GM19099 (cell line): ENCODE data around the gene EIF1.

ENCODE experiments used
- POLR2A ChIP-seq: IDR thresholded peaks from 3 replicates; pipeline ENCODE4 v1.6.1; 2011; ENCODE audit warnings: low read depth; ENCODE audit not compliant: insufficient read length; ENCODE audit errors: extremely low read depth

The EIF1 gene

DNA sequence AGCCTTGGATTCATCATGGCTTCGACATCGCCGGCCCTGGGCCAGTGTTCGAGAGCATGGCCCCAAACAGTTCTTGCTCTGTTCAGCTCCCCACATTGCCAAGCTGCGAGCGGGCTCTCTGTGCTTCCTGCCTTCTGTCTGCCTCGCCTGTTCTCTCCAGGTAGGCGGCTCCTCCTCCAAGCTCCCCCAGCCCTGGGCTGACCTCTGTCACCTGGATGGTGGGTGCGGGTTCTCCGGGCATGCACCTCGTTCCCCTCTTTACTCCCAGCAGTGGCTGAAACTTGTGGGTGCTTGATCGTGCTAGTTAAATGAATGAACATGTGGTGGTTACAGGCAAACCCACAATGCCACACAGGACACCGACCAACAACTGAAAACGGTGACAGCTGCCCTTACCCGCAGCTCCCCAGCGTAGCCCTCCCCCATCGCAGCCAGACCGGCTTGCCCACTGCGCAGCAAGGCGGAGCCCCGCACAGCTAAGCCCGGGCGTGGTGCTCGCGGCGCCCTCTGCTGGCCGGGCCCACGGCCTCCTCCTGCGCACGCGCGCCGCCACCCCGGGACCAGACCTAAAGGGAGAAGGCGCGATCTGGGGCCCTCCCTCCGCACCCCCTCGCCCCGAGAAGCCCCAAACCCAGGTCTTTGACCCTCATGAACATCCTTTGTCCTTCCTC, 23.0 kb upstream of the EIF1 start:
- no peak for TF ChIP-seq POLR2A

DNA sequence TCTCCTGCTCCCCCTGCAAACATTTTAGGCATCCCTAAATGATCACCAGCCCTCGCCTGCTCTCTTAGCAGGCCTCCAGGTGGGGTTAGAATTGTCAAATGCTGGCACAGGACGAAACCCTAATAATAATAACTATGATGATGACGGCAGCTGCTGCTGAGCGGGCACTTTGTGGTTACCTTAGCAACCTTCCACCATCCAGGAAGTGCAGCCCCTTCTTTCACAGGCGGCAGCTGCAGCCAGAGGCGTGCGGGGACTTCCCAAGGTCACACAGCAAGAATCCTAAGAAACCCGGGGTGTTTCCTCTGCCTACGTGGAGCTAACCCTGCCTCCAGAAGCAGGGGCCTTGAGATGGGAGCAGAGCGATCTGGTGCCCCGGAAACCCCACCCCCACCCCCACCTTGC, 22.4 kb upstream of the EIF1 start:
- no peak for TF ChIP-seq POLR2A

DNA sequence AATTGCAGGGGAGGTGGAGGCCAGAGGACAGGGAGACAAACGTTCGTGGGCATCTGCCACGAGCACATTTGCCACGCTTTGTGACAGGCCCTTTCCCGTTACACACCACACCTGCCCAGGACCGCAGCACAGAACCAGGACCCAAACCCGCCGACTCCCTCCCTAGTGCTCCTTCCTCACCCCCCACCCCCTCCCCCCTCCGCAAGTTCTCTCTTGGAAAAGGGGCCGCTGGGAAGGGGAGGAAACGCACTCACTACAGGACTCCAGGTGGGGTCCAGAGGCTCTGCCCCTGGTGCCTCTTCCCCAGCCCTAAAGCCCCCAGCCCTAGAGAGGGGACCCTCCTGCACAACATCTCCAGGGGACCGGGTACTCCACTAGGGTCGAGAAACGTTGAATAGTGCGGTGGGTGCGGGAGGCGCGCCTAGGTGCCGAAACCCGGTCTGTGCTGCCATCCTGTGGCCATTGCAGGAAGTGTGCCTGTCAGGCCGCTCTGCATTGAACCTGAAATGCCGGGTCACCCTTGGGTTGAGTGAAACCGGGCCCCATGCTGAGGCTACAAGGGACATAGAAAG, 21.9 kb upstream of the EIF1 start:
- no peak for TF ChIP-seq POLR2A

DNA sequence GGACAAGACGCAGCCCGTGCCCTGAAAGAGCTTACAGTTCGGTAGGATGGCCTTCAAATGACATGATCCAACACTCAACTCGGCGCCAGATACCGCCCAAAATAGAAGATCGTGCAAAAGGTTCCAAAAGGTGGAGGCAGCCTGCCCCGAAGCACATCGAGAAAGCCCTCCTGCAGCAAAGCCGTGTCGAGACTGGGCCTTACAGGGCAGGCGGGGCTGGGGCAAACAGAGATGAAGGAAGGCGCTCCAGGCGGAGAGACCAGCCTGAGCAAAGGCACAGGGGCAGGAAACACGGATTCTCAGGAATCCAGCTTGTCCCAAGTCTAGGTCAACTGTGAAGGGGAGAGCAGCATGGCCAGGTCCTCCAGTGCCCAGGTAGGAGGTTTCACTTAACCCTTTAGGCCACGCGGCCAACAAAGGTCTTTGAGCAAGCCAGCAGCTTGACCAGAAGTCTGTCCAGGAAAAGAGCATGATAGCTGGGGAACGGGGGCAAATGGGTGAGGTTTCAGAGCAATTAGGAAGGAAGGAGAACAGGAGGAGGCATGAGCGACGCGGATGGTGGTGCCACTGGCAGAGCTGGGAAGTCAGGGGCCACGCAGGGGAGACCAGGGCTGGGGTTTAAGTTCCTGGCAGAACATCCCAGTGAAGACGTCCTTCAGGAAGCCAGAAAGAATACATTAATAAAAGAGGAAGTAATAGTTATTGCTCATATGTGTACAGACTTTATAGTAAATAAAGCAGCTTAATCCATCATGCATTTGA, 21.2 kb upstream of the EIF1 start:
- TF ChIP-seq POLR2A = no peak

DNA sequence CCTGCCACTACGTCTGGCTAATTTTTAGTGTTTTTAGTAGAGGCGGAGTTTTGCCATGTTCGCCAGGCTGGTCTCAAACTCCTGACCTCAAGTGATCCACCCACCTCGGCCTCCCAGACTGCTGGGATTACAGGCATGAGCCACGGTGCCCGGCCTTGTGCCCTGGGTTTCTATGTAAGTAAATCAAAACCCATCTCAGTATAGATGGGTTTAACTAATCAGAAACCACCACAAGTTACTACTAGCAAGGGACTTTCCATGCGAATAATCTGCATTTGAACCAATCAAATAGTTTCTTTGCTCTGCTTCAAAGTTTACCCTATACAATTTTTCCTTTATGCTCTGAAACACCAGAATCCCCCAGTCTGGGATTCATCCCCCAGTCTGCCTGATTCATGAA, 16.5 kb upstream of the EIF1 start:
- TF ChIP-seq POLR2A = no peak

DNA sequence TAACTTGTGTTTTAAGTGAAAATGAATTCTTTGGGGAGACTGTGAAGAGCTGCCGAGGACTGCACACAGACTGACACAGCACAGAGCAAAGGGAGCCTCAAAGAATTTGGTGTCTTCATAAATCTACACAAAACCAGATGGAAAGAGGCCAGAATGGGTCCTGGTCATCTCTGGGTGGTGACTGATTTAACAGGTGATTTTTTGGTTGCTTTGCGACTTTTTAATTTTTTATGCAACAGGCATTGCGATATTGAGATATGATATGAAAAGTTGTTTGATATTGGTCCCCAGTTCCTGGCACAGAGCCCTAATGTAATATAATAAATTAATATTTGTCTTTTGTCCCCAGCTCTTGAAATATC, 12.6 kb upstream of the EIF1 start:
- TF ChIP-seq POLR2A = no peak

DNA sequence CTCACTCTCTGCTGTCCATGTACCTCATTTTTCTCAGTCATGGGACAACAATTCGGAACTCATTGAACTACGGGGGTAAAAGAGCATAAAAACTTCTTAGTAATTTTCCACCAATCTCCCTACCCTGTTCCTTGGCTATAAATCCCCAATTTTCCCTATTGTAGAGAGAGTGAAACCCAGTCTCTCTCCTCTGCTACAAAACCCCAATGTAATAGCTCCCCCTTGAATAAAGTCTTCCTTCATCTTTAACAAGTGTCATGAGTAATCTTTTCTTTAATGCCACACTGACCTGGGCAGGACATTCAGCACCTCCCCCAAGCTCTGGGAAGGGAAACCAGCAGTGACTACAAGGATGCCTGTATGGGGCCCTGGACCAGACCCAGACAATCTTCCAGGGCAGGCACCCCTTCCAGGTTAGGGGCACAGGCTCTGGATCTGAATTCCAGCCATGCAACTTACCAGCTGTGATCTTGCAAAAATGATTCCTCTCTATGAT, 10.2 kb upstream of the EIF1 start:
- TF ChIP-seq POLR2A = no peak

DNA sequence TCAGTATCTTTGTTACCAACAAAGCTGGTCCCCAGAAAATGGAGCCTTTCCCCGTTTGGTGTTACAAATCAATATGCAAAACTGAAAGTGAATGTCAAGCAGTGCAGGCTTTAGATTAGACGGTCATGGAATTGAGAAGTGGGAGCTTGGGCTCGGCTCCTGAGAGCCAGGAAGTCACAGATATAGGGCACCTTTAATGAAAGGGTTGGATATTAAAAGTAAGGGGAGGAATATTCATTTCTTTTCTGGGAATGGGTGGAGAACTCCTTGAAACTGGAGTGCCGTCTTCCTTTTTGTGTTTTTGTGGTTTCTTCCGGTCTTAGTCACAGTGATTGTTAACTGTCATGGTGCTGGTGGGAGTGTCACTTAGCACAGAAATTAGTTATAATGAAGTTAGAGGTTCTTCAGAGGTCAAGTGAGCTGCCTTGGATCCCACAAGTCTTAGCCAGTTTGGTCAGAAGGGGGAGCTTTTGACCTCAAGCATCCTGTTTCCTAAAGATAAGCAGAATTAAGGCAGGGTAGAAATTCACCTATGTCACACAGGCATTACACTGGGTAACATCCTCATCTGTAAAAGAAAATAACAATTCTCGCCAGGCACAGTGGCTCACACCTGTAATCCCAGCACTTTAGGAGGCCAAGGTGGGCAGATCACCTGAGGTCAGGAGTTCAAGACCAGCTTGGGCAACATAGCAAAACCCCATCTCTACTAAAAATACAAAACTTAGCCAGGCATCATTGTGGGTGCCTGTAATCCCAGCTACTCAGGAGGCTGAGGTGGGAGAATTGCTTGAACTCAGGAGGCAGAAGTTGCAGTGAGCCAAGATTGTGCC, 9.6 kb upstream of the EIF1 start:
- TF ChIP-seq POLR2A = no peak

DNA sequence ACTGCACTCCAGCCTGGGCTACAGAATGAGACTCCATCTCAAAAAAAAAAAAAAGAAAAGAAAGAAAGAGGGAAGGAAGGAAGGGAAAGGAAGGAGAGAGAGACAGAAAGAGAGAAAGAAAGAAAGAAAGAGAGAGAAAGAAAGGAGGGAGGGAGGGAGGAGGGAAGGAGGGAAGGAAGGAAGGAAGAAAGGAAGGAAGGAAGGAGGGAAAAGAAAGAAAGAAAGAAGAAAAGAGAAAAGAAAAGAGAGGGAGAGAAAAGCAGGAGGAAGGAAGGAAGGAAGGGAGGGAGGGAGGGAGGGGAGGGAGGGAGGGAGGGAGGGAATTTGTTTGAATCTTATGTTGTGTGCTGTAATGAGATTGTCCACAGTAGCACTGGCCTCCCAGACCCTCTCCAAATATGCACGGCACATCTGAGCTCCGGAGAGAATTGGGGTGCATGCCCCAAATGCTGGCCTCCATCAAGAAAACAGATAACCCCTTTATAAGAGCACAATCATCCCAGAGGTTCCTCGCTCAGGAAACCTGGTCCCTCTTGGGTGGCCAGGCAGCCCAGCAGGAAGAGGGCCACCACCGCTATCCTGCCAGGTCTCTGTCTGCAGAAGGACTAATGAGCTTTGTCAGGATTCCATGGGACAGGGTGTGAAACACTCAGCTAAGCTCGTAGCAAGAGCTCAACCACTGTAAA, 8.8 kb upstream of the EIF1 start:
- no peak for TF ChIP-seq POLR2A

DNA sequence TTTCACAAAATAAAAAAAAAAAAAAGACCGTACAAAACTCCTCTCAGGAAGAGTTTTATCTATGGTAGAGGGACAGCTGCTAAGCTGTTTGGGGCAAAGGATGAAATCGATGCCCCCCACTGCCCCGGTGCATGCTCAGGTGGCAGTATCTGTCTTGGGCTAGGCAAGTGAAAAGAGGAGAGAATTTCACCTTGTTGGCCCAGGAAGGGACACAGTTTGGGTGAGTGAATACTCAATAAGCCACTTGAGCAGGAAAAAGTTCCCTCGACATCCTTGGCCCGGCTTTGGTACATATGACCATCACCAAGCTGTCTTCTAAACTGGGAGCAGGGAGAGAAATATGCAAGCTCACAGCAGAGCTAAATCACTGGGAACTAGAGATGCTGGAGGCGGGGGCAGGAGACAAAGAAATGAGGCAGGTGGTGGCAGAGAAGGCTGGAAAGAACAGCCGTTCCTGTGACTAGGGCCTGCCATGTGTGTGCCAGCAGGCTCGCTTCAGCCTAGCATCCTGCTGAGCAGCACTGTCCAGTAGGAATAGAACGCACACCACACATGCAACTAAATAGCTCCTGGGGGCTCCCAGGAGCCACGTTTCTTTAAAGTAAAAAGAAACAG, 8.2 kb upstream of the EIF1 start:
- no peak for TF ChIP-seq POLR2A

DNA sequence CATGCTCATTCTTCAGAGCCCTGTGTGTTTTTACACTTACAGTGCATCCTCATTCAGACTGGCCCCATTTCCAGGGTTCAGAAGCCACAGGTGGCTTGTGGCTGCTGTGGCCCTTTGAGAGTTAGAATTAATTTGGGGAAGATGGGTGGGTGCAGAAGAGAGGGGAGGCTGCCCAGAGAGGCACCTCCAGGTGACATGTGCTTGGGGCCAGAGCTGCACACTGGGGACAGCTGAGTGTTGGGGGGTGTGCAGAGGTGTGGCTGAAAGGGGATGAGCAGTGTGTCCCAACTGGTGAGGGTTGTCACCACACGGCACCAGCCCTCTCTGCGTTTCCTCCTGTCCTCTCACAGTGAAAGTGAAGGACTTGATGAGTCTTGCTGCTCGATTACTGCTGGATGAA, 6.9 kb upstream of the EIF1 start:
- no peak for TF ChIP-seq POLR2A

DNA sequence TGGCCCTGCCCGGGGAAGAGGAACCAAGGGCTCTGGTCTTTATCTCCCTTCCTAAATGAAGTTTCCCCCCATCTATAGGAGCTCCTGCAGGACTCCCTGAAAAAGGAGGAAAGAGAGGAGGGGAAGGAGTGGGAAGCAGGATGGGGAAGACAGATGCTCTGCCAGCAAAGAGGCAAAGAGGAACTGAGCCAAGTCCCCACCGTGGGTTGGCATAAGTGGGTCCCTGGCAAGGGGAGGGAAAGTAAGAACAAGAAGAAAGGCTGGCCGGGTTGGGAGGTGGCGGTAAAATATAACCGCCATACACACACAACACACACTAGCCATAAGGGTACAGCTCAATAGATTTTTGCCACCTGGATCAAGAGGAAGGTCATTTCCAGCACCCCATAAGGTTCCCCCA, 6.1 kb upstream of the EIF1 start:
- no peak for TF ChIP-seq POLR2A

DNA sequence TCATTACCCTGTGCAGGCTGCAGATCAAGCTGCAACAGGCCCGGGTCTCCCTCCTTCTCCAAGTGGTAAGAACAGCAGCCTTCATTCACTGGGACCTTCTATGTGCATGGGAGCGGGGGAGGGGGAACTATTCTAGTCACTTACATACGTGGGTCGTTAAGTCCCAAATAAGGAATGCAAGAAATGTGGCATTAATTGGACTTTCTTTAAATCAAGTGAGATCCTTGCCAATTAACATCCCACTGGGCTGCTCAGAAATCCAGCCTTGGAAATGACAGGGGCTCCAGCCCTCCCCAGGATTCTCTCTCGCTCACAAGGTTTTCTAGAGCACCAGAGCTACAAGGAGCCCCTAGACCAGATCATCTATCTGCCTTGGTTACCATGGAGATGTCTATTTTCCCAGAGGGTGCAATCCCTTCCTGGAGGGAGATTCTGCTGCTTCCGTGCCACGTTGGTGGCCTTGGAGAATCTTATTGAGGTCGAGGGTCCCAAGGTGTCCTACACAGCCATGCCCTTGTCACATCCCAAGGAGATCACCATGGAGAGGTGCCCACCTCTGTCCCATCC, 5.2 kb upstream of the EIF1 start:
- no peak for TF ChIP-seq POLR2A

DNA sequence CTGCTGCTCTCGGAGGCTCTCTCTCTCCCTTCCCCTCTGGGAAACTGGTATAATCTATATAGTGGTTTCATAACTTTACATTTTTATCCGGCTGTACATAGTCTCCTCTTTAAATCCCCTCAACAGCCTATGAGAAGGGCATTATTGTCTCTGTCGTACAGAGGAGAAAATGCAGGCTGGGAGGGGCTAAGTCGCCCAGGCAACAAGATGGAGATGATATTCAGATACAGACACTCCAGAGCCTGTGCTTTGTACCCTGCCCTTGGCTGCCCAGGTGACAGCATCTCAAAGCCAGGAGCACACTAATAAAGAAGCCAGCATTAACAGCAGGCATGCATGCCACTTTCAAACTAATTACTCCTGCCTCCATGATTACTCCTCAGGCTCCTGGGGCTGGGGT, 4.7 kb upstream of the EIF1 start:
- TF ChIP-seq POLR2A = no peak
